ENCODE measurements around the gene KIF6.

KIF6 gene

GRCh38 chr6:39393075-39393474 is 332.1 kb downstream of the KIF6 start:
- Histone ChIP-seq H3K27ac (ENCODE audit: low read length) (no peak overlapping the region), H3K9me2 (replicated peaks; ENCODE audit: insufficient read depth, low read length) (no peaks in the 10 kb centered on the region), H3K9ac (ENCODE audit: low read length) (no peak overlapping the region), H3K79me2 (ENCODE audit: low read length) (no peaks in the 10 kb centered on the region), H3K4me3 (ENCODE audit: low read length) (no peak overlapping the region), H4K20me1 (ENCODE audit: insufficient read depth, low read length) (no peaks in the 10 kb centered on the region), H3F3A (ENCODE audit: insufficient read depth, low read length) (no peaks in the 10 kb centered on the region), H3K9me3 (replicated peaks; ENCODE audit: insufficient read depth, low read length) (no peaks in the 10 kb centered on the region), H3K27me3 (replicated peaks; ENCODE audit: insufficient read depth, low read length) (no peaks in the 10 kb centered on the region), H2AFZ (ENCODE audit: low read length) (no peak overlapping the region), H3K4me1 (ENCODE audit: low read length) (no peaks in the 10 kb centered on the region), H3K4me2 (ENCODE audit: low read depth, low read length) (no peak overlapping the region), H3K36me3 (replicated peaks; ENCODE audit: insufficient read depth, low read length) (no peaks in the 10 kb centered on the region)
- no peak for DNase-seq
- no peak for TF ChIP-seq EZH2 (optimal IDR thresholded peaks at IDR 0.05; ENCODE audit: low read depth, low read length)
- TF ChIP-seq CTCF (IDR thresholded peaks at IDR 0.05; ENCODE audit: low read length): no peak
- no peak for TF ChIP-seq EZH2phosphoT487 (IDR thresholded peaks at IDR 0.05; ENCODE audit: low read length)

GRCh38 chr6:39391182-39391581 is 334.0 kb downstream of the KIF6 start:
- Histone ChIP-seq H4K20me1 (ENCODE audit: insufficient read depth, low read length) (no peaks in the 10 kb centered on the region), H3K4me3 (ENCODE audit: low read length) (no peak overlapping the region), H3K4me2 (ENCODE audit: low read depth, low read length) (no peak overlapping the region), H3K27me3 (replicated peaks; ENCODE audit: insufficient read depth, low read length) (no peaks in the 10 kb centered on the region), H3K4me1 (ENCODE audit: low read length) (no peaks in the 10 kb centered on the region), H3K9ac (ENCODE audit: low read length) (no peak overlapping the region), H2AFZ (ENCODE audit: low read length) (no peak overlapping the region), H3K9me3 (replicated peaks; ENCODE audit: insufficient read depth, low read length) (no peaks in the 10 kb centered on the region), H3K79me2 (ENCODE audit: low read length) (no peaks in the 10 kb centered on the region), H3K36me3 (replicated peaks; ENCODE audit: insufficient read depth, low read length) (no peaks in the 10 kb centered on the region), H3K9me2 (replicated peaks; ENCODE audit: insufficient read depth, low read length) (no peaks in the 10 kb centered on the region), H3K27ac (ENCODE audit: low read length) (no peak overlapping the region), H3F3A (ENCODE audit: insufficient read depth, low read length) (no peaks in the 10 kb centered on the region)
- DNase-seq: no peak
- TF ChIP-seq CTCF (IDR thresholded peaks at IDR 0.05; ENCODE audit: low read length): no peak
- TF ChIP-seq EZH2phosphoT487 (IDR thresholded peaks at IDR 0.05; ENCODE audit: low read length): no peak
- no peak for TF ChIP-seq EZH2 (optimal IDR thresholded peaks at IDR 0.05; ENCODE audit: low read depth, low read length)

GRCh38 chr6:39389484-39389767 is 335.8 kb downstream of the KIF6 start:
- Histone ChIP-seq H4K20me1 (ENCODE audit: insufficient read depth, low read length) (no peaks in the 10 kb centered on the region), H3K4me3 (ENCODE audit: low read length) (no peak overlapping the region), H3K27me3 (replicated peaks; ENCODE audit: insufficient read depth, low read length) (no peaks in the 10 kb centered on the region), H3K9ac (ENCODE audit: low read length) (no peak overlapping the region), H3K4me2 (ENCODE audit: low read depth, low read length) (no peak overlapping the region), H3K79me2 (ENCODE audit: low read length) (no peaks in the 10 kb centered on the region), H3K9me3 (replicated peaks; ENCODE audit: insufficient read depth, low read length) (no peaks in the 10 kb centered on the region), H3K27ac (ENCODE audit: low read length) (no peak overlapping the region), H3K4me1 (ENCODE audit: low read length) (no peaks in the 10 kb centered on the region), H2AFZ (ENCODE audit: low read length) (no peak overlapping the region), H3K36me3 (replicated peaks; ENCODE audit: insufficient read depth, low read length) (no peaks in the 10 kb centered on the region), H3K9me2 (replicated peaks; ENCODE audit: insufficient read depth, low read length) (no peaks in the 10 kb centered on the region), H3F3A (ENCODE audit: insufficient read depth, low read length) (no peaks in the 10 kb centered on the region)
- no peak for DNase-seq
- no peak for TF ChIP-seq EZH2phosphoT487 (IDR thresholded peaks at IDR 0.05; ENCODE audit: low read length)
- no peak for TF ChIP-seq CTCF (IDR thresholded peaks at IDR 0.05; ENCODE audit: low read length)
- no peak for TF ChIP-seq EZH2 (optimal IDR thresholded peaks at IDR 0.05; ENCODE audit: low read depth, low read length)
